ENCODE data around the gene ARL4A.

GRCh38 chr7:12692035-12692434 is 4.6 kb downstream of the ARL4A start:
- TF ChIP-seq CTCF (IDR thresholded peaks at IDR 0.05; ENCODE audit: extremely low read depth in 1 of 2, insufficient read depth in 1 of 2, low read depth in 1 of 2, low read length in 2 of 2) (no peak), MAX (IDR thresholded peaks at IDR 0.05; ENCODE audit: insufficient read depth, insufficient read length) (no peak)
